Uterus (tissue), 2 donors: ENCODE results near the gene NMT1.

ENCODE experiments used
- POLR2A ChIP-seq, 2 donors: fragments of 450-650 bp; IDR thresholded peaks; one replicate each; pipeline ENCODE4 v1.6.1; 2016; ENCODE audit warnings: antibody characterized with exemption in 2 of 2, mild to moderate bottlenecking in 1 of 2, moderate library complexity in 1 of 2
- TF ChIP-seq, protein P1 (sequence below), 4 experiments: fragments of 200-600 bp in 2 of 4; fragments of 450-650 bp in 2 of 4; sonication (generic) in 2 of 4; IDR thresholded peaks; one replicate each; pipeline ENCODE4 v1.5.1; 2016 to 2019; ENCODE audit warnings: antibody characterized with exemption in 4 of 4, mild to moderate bottlenecking in 2 of 4, moderate library complexity in 1 of 4

DNA sequence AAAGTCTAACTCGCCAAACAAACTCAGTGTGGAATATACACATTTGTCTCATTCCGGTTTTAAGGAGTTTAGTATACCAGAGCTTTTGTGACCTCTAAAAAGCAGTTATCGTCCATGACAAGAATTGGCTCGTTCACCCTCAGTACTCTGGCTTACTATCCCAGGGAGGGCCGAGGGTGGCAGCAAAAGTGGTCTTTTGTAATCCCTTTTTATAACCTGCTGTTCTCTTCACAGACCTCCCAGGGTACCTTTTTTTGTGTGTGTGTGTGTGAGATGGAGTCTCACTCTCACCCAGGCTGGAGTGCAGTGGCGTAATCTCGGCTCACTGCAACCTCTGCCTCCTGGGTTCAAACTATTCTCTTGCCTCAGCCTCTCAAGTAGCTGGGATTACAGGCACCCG, 8.9 kb downstream of the NMT1 start:
- no peak for TF ChIP-seq POLR2A (IDR thresholded peaks at IDR 0.05)
- TF ChIP-seq, protein P1, sequence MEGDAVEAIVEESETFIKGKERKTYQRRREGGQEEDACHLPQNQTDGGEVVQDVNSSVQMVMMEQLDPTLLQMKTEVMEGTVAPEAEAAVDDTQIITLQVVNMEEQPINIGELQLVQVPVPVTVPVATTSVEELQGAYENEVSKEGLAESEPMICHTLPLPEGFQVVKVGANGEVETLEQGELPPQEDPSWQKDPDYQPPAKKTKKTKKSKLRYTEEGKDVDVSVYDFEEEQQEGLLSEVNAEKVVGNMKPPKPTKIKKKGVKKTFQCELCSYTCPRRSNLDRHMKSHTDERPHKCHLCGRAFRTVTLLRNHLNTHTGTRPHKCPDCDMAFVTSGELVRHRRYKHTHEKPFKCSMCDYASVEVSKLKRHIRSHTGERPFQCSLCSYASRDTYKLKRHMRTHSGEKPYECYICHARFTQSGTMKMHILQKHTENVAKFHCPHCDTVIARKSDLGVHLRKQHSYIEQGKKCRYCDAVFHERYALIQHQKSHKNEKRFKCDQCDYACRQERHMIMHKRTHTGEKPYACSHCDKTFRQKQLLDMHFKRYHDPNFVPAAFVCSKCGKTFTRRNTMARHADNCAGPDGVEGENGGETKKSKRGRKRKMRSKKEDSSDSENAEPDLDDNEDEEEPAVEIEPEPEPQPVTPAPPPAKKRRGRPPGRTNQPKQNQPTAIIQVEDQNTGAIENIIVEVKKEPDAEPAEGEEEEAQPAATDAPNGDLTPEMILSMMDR (IDR thresholded peaks at IDR 0.05) = no peak
